OCI-LY7 (cell line): ENCODE results near the gene VEGFA.

ENCODE experiments used
- CTCF ChIP-seq: fragments of 200-600 bp; sonication (generic); conservative IDR thresholded peaks from 2 replicates; pipeline ENCODE4 v1.5.1; 2014; ENCODE audit warnings: mild to moderate bottlenecking, antibody characterized with exemption, low read length, moderate library complexity, mixed read lengths
- EZH2phosphoT487 ChIP-seq: fragments of 200-600 bp; sonication (generic); IDR thresholded peaks from 2 replicates; pipeline ENCODE4 v1.6.1; 2018; ENCODE audit warnings: low read depth, borderline replicate concordance, mild to moderate bottlenecking, mixed run types, antibody characterized with exemption, low read length, moderate library complexity, mixed read lengths

DNA sequence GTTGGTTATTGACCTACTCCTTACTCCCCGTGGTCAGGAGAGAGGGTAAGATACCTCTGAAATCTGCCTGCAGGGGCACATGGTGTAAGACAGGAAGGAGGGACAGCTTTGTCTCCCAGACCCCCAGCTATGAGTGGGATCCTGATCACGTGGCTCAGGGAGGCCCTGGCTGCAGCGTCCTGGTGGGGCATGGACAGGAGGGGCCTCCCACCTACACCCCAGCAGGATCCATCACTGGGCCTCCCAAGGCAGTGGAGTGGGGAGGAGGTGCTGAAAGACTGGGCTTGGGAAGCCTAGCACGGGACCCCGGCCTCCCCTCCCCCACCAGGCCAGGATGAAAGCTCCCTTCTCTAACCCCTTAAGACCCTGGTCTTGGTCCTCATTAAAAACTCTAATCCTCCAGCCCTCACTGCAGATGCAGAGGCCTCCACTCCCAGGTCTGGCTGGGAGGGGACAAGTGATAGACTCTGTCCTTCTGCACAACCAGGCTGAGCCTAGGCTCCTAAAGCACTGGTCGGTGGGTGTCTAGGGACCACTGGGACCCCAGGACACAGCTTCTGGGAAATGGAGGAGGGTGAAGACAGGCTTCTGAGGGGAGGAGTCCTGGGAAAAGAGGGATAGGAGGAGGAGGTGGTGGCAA, 29.6 kb upstream of the VEGFA start:
- TF ChIP-seq CTCF = no peak
- no peak for TF ChIP-seq EZH2phosphoT487
